Effector CD8-positive, alpha-beta T cell (primary cell): ENCODE data around the gene CD163L1.
"Not testable (repeated sequence)": the region's sequence is repeated elsewhere in the genome, so short reads cannot be mapped to it uniquely, and the experiment has no call there.

Experiments used
- DNase-seq: peaks from one replicate; lab custom pipeline; 2025; lab: John Stamatoyannopoulos, UW

CD163L1 gene

GRCh38 chr12:7404275-7404674, 39.7 kb downstream of the CD163L1 start:
- no peak for DNase-seq

- no peak for DNase-seq
Observed at GRCh38 chr12:7403466-7403865, 40.5 kb downstream of the CD163L1 start.

- DNase-seq: no peak
Observed at GRCh38 chr12:7399089-7399488, 44.9 kb downstream of the CD163L1 start.

GRCh38 chr12:7396418-7396817, 47.5 kb downstream of the CD163L1 start:
- no peak for DNase-seq

- DNase-seq: no peak
Observed at GRCh38 chr12:7395950-7396349, 48.0 kb downstream of the CD163L1 start.

- DNase-seq: no peak
Observed at GRCh38 chr12:7387289-7387688, 56.7 kb downstream of the CD163L1 start.

- DNase-seq: no peak
Observed at GRCh38 chr12:7383157-7383556, 60.8 kb downstream of the CD163L1 start.

GRCh38 chr12:7376196-7376595, 67.8 kb downstream of the CD163L1 start:
- no peak for DNase-seq

- no peak for DNase-seq
Observed at GRCh38 chr12:7375145-7375543, 68.8 kb downstream of the CD163L1 start.

GRCh38 chr12:7374423-7375144, 69.4 kb downstream of the CD163L1 start:
- DNase-seq: no peak

GRCh38 chr12:7373226-7373625, 70.7 kb downstream of the CD163L1 start:
- no peak for DNase-seq

- DNase-seq: no peak
Observed at GRCh38 chr12:7369274-7369729, 74.7 kb downstream of the CD163L1 start.

- DNase-seq: no peak
Observed at GRCh38 chr12:7362734-7363133, 81.2 kb downstream of the CD163L1 start.

GRCh38 chr12:7361265-7361664, 82.7 kb downstream of the CD163L1 start:
- DNase-seq: no peak

GRCh38 chr12:7354529-7354928, 89.4 kb downstream of the CD163L1 start:
- DNase-seq: no peak

GRCh38 chr12:7352661-7353060, 91.3 kb downstream of the CD163L1 start:
- no peak for DNase-seq

GRCh38 chr12:7351177-7351576, 92.8 kb downstream of the CD163L1 start:
- no peak for DNase-seq

- no peak for DNase-seq
Observed at GRCh38 chr12:7349418-7349817, 94.5 kb downstream of the CD163L1 start.

GRCh38 chr12:7346551-7347225, 97.3 kb downstream of the CD163L1 start:
- no peak for DNase-seq

- DNase-seq: no peak
Observed at GRCh38 chr12:7344833-7345606, 98.9 kb downstream of the CD163L1 start.

GRCh38 chr12:7339675-7340074, 104.3 kb downstream of the CD163L1 start:
- no peak for DNase-seq

- DNase-seq: not testable (repeated sequence)
Observed at GRCh38 chr12:7337790-7338189, 106.2 kb downstream of the CD163L1 start.

- no peak for DNase-seq
Observed at GRCh38 chr12:7327918-7328317, 116.0 kb downstream of the CD163L1 start.
